Endothelial cell of umbilical vein (primary cell): Measurements from ENCODE around the gene CIRBP. TPM values are rescaled to one million over a fixed set of nuclear protein-coding genes. Genes with fewer than 3 reads are reported as not detected.

Experiments used
- BruUV-seq: library from RNA; stranded (reverse); fragments of 400-500 nt; replicated peaks from 2 replicates; lab custom pipeline; 2021; lab: Mats Ljungman, UMichigan
- CTCF ChIA-PET: fragments of 300-600, 350-600 bp; sonication (Branson Sonifier 250); formaldehyde crosslinking; loops from one replicate; lab custom pipeline; 2021; ENCODE audit warnings: antibody characterized with exemption, inconsistent platforms; lab: Charles Lee
- POLR2A ChIA-PET: fragments of 300-600, 350-600 bp; sonication (Branson Sonifier 250); formaldehyde crosslinking; loops from one replicate; lab custom pipeline; 2021; ENCODE audit warnings: antibody characterized with exemption, inconsistent platforms; lab: Charles Lee
- DNase-seq: peaks from one replicate; pipeline ENCODE4 v3.0.0-alpha.2; 2011; ENCODE audit warnings: low read depth, low spot score
- FAIRE-seq: peaks from 2 replicates; lab custom pipeline; 2011; peaks lifted over from hg19 to GRCh38; lab: Jason Lieb, UNC
- H2AFZ ChIP-seq: 2 replicates; pipeline ENCODE4 v1.6.0; 2012; ENCODE audit warnings: low read depth, low read length, control low read depth, inconsistent platforms
- H3K27ac ChIP-seq: 2 replicates; pipeline ENCODE4 v1.5.1; 2011; ENCODE audit warnings: low read depth, mild to moderate bottlenecking, control low read depth, low read length, moderate library complexity; ENCODE audit not compliant: insufficient read depth
- H3K27me3 ChIP-seq, 2 experiments: 2 replicates each; pipeline versions ENCODE4 v1.6.0 to v1.6.1; 2011; ENCODE audit warnings: low read length in 2 of 2, mixed read lengths in 1 of 2; ENCODE audit not compliant: control insufficient read depth in 2 of 2, insufficient read depth in 2 of 2
- H3K36me3 ChIP-seq, 2 experiments: 2 replicates in 1 of 2; 3 replicates in 1 of 2; pipeline ENCODE4 v1.5.1; 2011; ENCODE audit warnings: low read length in 2 of 2, mild to moderate bottlenecking in 1 of 2, moderate library complexity in 1 of 2; ENCODE audit not compliant: control insufficient read depth in 2 of 2, insufficient read depth in 2 of 2; ENCODE audit errors: extremely low read depth in 1 of 2
- H3K4me1 ChIP-seq: 3 replicates; pipeline ENCODE4 v1.5.1; 2011; ENCODE audit warnings: mild to moderate bottlenecking, low read length; ENCODE audit not compliant: control insufficient read depth, insufficient read depth; ENCODE audit errors: extremely low read depth
- H3K4me2 ChIP-seq: 2 replicates; pipeline ENCODE4 v1.6.1; 2011; ENCODE audit warnings: low read length, control low read depth, mixed read lengths; ENCODE audit not compliant: insufficient read depth
- H3K4me3 ChIP-seq, 3 experiments: fragments of 200-600 bp in 1 of 3; sonication (generic), shearing (Covaris generic) in 1 of 3; replicated peaks in 1 of 3; 2 replicates each; pipeline ENCODE4 v1.5.1; 2011 to 2016; ENCODE audit warnings: control low read depth in 3 of 3, low read length in 3 of 3, mild to moderate bottlenecking in 2 of 3, inconsistent platforms in 1 of 3, low read depth in 1 of 3, moderate library complexity in 1 of 3; ENCODE audit not compliant: insufficient read depth in 1 of 3
- H3K79me2 ChIP-seq: 2 replicates; pipeline ENCODE4 v1.6.0; 2012; ENCODE audit warnings: low read length, inconsistent platforms; ENCODE audit not compliant: control insufficient read depth, insufficient read depth
- H3K9ac ChIP-seq: replicated peaks from 2 replicates; pipeline ENCODE3; 2011; ENCODE audit warnings: low read length, control low read depth; ENCODE audit not compliant: insufficient read depth; ENCODE audit errors: extremely low read depth
- H3K9me1 ChIP-seq: replicated peaks from 3 replicates; pipeline ENCODE4 v1.6.0; 2011; ENCODE audit warnings: mild to moderate bottlenecking, low read length; ENCODE audit not compliant: control insufficient read depth, insufficient read depth; ENCODE audit errors: extremely low read depth
- H3K9me3 ChIP-seq: replicated peaks from 2 replicates; pipeline ENCODE4 v1.5.1; 2012; ENCODE audit warnings: low read length, inconsistent platforms; ENCODE audit not compliant: control insufficient read depth, insufficient read depth
- H4K20me1 ChIP-seq: replicated peaks from 2 replicates; pipeline ENCODE3; 2011; ENCODE audit warnings: mild to moderate bottlenecking, low read length; ENCODE audit not compliant: control insufficient read depth, insufficient read depth; ENCODE audit errors: extremely low read depth
- MYC ChIP-seq: IDR thresholded peaks from one replicate; pipeline ENCODE4 v1.6.1; 2011; ENCODE audit warnings: mild to moderate bottlenecking, low read depth, low read length
- POLR2A ChIP-seq: IDR thresholded peaks from 2 replicates; pipeline ENCODE4 v1.6.1; 2012; ENCODE audit warnings: low read depth, mild to moderate bottlenecking, control low read depth, low read length
- POLR2AphosphoS5 ChIP-seq: IDR thresholded peaks from 2 replicates; pipeline ENCODE4 v1.6.1; 2012; ENCODE audit warnings: low read depth, mild to moderate bottlenecking, control low read depth, low read length, moderate library complexity; ENCODE audit not compliant: insufficient read depth
- dilution Hi-C: fragments of 300-500 bp; cut with MboI; formaldehyde crosslinking; loops from one replicate; pipeline ENCODE4 v1.15.0; 2019; ENCODE audit warnings: low sequenced_read_pairs; ENCODE audit not compliant: extremely low pct_ligation_motif_present
- intact Hi-C: fragments of 100-400 bp; cut with micrococcal nuclease; formaldehyde crosslinking; loops from one replicate; pipeline ENCODE4 v1.10.0; 2022
- polyA plus RNA-seq, 4 experiments: library from polyadenylated mRNA; depleted of rRNA in 3 of 4; stranded (reverse) in 3 of 4; unstranded in 1 of 4; fragments of >200 nt; gene quantifications; 2 replicates each; pipeline versions ENCODE4 v1.2.1 to v1.2.3, GENCODE V29; 2011 to 2012; ENCODE audit warnings: missing spikeins in 1 of 4
- total RNA-seq: library from RNA; stranded (reverse); gene quantifications from 2 replicates; pipeline ENCODE4 v1.2.3, GENCODE V29; 2021
- TF ChIP-seq, protein P1 (sequence below), 2 donors: IDR thresholded peaks; 1 replicate in 1 of 2; 2 replicates in 1 of 2; pipeline ENCODE4 v1.5.1; 2011; ENCODE audit warnings: low read length in 2 of 2, mild to moderate bottlenecking in 2 of 2, moderate library complexity in 2 of 2, control low read depth in 1 of 2, inconsistent platforms in 1 of 2, low read depth in 1 of 2; ENCODE audit not compliant: insufficient read depth in 1 of 2; ENCODE audit errors: extremely low read depth in 1 of 2

CIRBP gene
- total and polyA plus RNA-seq, 2 donors (not counting 3 experiments of a cell fraction or from before 2014, with no cell fraction given) = 225 to 439 TPM

DNA sequence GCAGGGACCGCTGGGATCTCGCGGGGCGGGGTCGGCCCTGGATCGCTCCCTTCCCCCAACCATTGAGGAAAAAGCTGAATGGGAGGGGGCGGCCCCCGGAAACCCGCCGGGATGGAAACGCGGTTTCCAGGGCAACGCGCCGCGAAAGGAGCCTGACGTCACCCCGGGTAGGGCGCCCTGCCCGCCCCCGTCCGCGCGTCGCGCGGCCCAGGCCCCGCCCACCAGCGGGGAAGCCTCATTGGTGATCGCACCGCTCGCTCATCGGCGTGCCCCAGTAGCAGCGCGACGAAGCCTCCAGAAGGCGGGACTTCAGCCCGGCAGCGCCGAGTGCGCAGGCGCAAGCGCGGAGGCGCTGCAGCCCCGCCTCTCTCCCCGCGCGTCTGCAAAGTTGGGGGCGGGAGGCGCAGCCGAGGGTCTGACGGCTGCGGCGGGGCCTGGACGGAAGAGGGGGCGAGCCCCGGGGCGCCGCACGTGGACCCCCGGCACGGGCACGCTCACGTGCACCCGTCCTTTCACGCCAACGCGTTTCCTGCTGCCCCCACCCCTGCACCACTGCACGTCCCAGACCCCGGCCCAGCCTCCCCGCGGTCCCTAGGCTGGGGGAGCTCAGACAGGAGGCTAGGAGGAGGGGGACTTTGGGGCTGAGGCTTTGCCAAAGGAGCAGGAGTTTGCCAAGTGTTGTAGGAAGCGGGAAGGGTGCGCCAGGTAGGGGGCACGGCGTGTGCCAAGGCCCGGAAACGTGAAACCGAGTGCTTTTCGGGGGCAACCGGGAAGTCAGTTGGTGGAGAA, 8.2 kb upstream of the CIRBP start:
- intact Hi-C loops = loop anchor here (1.0 kb wide), 1 partner anchor 9 kb away; no protein-coding TSS in a partner anchor

DNA sequence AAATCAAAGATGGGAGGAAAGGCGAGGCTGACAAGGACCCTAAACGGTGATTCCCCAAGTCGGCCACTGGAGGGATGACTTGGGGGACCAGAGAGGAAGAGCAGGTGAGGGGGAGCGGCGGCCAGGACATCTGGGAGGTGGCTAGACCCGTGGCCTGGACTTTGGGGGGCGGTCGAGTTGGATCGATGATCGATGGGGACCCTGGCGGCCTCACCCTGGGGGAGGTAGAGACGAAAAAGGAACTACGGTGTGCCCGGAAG, 7.7 kb upstream of the CIRBP start:
- peak overlapping the region; percentile 78 for H3K27ac ChIP-seq
- BruUV-seq = no TSS peak
- H3K27me3 ChIP-seq = no peaks in the 10 kb centered on the region
- H3K79me2 ChIP-seq = peaks cover 7% of the 10 kb centered on the region
- ChIA-PET CTCF (interaction anchor here (1.5 to 7.8 kb wide), 3 partner anchors 8 to 17 kb away, joined by 3 to 63 read pairs (median 8); no protein-coding TSS in a partner anchor), POLR2A (interaction anchor here (1.4 kb wide), 1 partner anchor 8 kb away, joined by 8 read pairs; no protein-coding TSS in a partner anchor)
- peaks cover 7% of the 10 kb centered on the region in 2 experiments for H3K36me3 ChIP-seq
- no peak overlapping the region for H2AFZ ChIP-seq
- intact Hi-C loops = no loop called here
- dilution Hi-C loops = no loop called here
- H3K9me3 ChIP-seq = no peaks in the 10 kb centered on the region
- peak overlapping the region; percentile 44 for H3K9ac ChIP-seq
- peaks cover 58% of the 10 kb centered on the region for H3K4me1 ChIP-seq
- H3K9me1 ChIP-seq = no peaks in the 10 kb centered on the region
- H3K4me3 ChIP-seq = peak overlapping the region in 2 of 3 experiments; percentile 37 to 50
- H3K4me2 ChIP-seq = peak overlapping the region; percentile 61
- FAIRE-seq = no peak
- TF ChIP-seq MYC = no peak
- TF ChIP-seq, protein P1, sequence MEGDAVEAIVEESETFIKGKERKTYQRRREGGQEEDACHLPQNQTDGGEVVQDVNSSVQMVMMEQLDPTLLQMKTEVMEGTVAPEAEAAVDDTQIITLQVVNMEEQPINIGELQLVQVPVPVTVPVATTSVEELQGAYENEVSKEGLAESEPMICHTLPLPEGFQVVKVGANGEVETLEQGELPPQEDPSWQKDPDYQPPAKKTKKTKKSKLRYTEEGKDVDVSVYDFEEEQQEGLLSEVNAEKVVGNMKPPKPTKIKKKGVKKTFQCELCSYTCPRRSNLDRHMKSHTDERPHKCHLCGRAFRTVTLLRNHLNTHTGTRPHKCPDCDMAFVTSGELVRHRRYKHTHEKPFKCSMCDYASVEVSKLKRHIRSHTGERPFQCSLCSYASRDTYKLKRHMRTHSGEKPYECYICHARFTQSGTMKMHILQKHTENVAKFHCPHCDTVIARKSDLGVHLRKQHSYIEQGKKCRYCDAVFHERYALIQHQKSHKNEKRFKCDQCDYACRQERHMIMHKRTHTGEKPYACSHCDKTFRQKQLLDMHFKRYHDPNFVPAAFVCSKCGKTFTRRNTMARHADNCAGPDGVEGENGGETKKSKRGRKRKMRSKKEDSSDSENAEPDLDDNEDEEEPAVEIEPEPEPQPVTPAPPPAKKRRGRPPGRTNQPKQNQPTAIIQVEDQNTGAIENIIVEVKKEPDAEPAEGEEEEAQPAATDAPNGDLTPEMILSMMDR (IDR thresholded peaks at IDR 0.05; ENCODE audit: extremely low read depth in 1 of 2, insufficient read depth in 1 of 2, low read depth in 1 of 2, low read length in 2 of 2) = peak in 1 of 2 donors; percentile 6
- DNase-seq = no peak
- no peaks in the 10 kb centered on the region for H4K20me1 ChIP-seq

More for the DNA sequence above, 8.2 kb upstream of the CIRBP start:
- Histone ChIP-seq H3K9ac (peak overlapping the region; percentile 44), H3K27ac (peak overlapping the region; percentile 78), H3K79me2 (peaks cover 9% of the 10 kb centered on the region), H3K36me3 (peaks cover 9 to 10% of the 10 kb centered on the region in 2 experiments), H3K4me3 (peak overlapping the region; percentile 19 to 50 (median 37)), H4K20me1 (no peaks in the 10 kb centered on the region), H3K27me3 (no peaks in the 10 kb centered on the region), H2AFZ (no peak overlapping the region), H3K4me2 (peak overlapping the region; percentile 61), H3K9me1 (no peaks in the 10 kb centered on the region), H3K4me1 (peaks cover 55% of the 10 kb centered on the region), H3K9me3 (no peaks in the 10 kb centered on the region)
- dilution Hi-C loops = no loop called here
- ChIA-PET POLR2A (interaction anchor here (1.4 to 3.4 kb wide), 2 partner anchors 8 kb away, joined by 8 to 19 read pairs; partner anchors contain the start of gene CIRBP), CTCF (interaction anchor here (1.5 to 7.8 kb wide), 3 partner anchors 8 to 17 kb away, joined by 3 to 63 read pairs (median 8); no protein-coding TSS in a partner anchor)
- BruUV-seq = no TSS peak
- peak; percentile 98 for FAIRE-seq
- DNase-seq = peak; percentile 96
- TF ChIP-seq POLR2AphosphoS5 (peak; percentile 45), POLR2A (no peak)
